ENCODE results near the gene USH2A. TPM values are rescaled to one million over a fixed set of nuclear protein-coding genes. Genes with fewer than 3 reads are reported as not detected.

The USH2A gene
- total RNA-seq, 1 experiment from 2014 or later: not detected

DNA sequence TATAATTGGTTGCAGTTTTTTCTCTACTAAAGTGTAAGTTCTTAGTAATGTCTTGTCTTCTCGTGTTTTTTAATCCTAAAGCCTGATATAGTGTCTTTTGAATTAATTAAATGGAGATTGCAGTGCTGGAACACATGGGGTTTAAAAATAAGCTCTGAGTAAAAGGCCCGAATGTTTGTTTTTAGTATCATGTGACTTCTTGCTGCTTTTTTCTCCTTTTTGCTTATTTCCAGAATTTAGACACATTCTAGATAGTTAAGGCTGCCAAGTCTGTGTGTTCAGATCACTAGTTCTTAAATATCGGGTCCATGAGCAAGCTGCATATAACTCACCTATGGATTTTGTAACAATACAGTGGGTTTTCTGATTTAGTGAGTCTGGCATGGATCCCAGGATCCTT, 828.6 kb downstream of the USH2A start (continued):
- no peak for TF ChIP-seq SIN3A (IDR thresholded peaks at IDR 0.05; ENCODE audit: low read depth)
- TF ChIP-seq TCF7L2 (IDR thresholded peaks at IDR 0.05; ENCODE audit: borderline replicate concordance, extremely low read depth, insufficient read depth, insufficient read length): no peak
- no peak for TF ChIP-seq JUND (IDR thresholded peaks at IDR 0.05)
- TF ChIP-seq SRF (IDR thresholded peaks at IDR 0.05; ENCODE audit: low read depth): no peak
- TF ChIP-seq EZH2 (IDR thresholded peaks at IDR 0.05): no peak
- no peak for TF ChIP-seq ZFX (IDR thresholded peaks at IDR 0.05)

GRCh38 chr1:215590779-215591491, 832.3 kb downstream of the USH2A start:
- TF ChIP-seq YY1 (IDR thresholded peaks at IDR 0.05; ENCODE audit: extremely low read depth, insufficient replicate concordance, low read depth, low read length) (no peak), ZNF274 (IDR thresholded peaks at IDR 0.05; ENCODE audit: low read depth, low read length) (no peak), SP1 (IDR thresholded peaks at IDR 0.05; ENCODE audit: low read depth) (no peak), CBX3 (IDR thresholded peaks at IDR 0.05; ENCODE audit: low read depth) (no peak), ELF1 (IDR thresholded peaks at IDR 0.05; ENCODE audit: borderline replicate concordance, low read depth) (no peak)
- Histone ChIP-seq H3K4me2 (ENCODE audit: low read length) (no peak overlapping the region), H3K9me3 (ENCODE audit: control insufficient read depth in 1 of 2, insufficient read depth in 1 of 2, low read depth in 1 of 2, low read length in 2 of 2) (no peaks in the 10 kb centered on the region), H3K36me3 (ENCODE audit: control insufficient read depth in 1 of 2, insufficient read depth in 2 of 2, low read length in 2 of 2) (peaks cover 3 to 6% of the 10 kb centered on the region in 2 experiments; a peak in 1 of 4 replicates), H3K79me2 (ENCODE audit: insufficient read depth, low read length) (peaks cover 30% of the 10 kb centered on the region), H3K27me3 (ENCODE audit: insufficient read depth, low read length) (no peaks in the 10 kb centered on the region), H2AFZ (ENCODE audit: low read depth, low read length, poor library complexity, severe bottlenecking) (no peak overlapping the region), H3K4me1 (ENCODE audit: control insufficient read depth in 1 of 2, insufficient read depth in 2 of 2, low read length in 2 of 2) (peaks cover 15 to 19% of the 10 kb centered on the region in 2 experiments), H3K4me3 (replicated peaks in 1 of 2; ENCODE audit: low read depth in 1 of 2, low read length in 2 of 2) (no peak overlapping the region), H3K9me2 (ENCODE audit: insufficient read depth) (no peaks in the 10 kb centered on the region), H4K20me1 (ENCODE audit: insufficient read depth) (no peaks in the 10 kb centered on the region), H3K9ac (ENCODE audit: low read length) (no peak overlapping the region), H3K27ac (ENCODE audit: low read depth, low read length) (no peak overlapping the region)
- ChIA-PET POLR2A (no interaction called here), RAD21 (ENCODE audit: low non-redundant PET in 1 of 2, low total read pairs in 2 of 2, uncharacterized antibody in 2 of 2, unreplicated experiment in 2 of 2) (no interaction called here), CTCF (no interaction called here)
- BruUV-seq (replicated peaks): no TSS peak
- DNase-seq (ENCODE audit: low read depth, low spot score) (no peak), ATAC-seq (no peak)
- intact Hi-C loops (cut with micrococcal nuclease): no loop called here

Data from HCT116 (cell line).